Tibial nerve (tissue), 3 donors: ENCODE results near the gene CSNK1D.

Source experiments
- CTCF ChIP-seq, 5 experiments: fragments of 200-600 bp in 3 of 5; fragments of 450-650 bp in 2 of 5; sonication (generic) in 3 of 5; IDR thresholded peaks; one replicate each; pipeline ENCODE4 v1.5.1; 2016 to 2019; ENCODE audit warnings: antibody characterized with exemption in 5 of 5, mild to moderate bottlenecking in 3 of 5, moderate library complexity in 2 of 5
- POLR2A ChIP-seq, 2 donors: fragments of 450-650 bp; IDR thresholded peaks; one replicate each; pipeline ENCODE4 v1.6.1; 2017; ENCODE audit warnings: antibody characterized with exemption in 2 of 2, mild to moderate bottlenecking in 2 of 2, moderate library complexity in 2 of 2

- TF ChIP-seq CTCF (IDR thresholded peaks at IDR 0.05) (no peak), POLR2A (IDR thresholded peaks at IDR 0.05) (no peak)
Observed at GRCh38 chr17:82269138-82269881, 4.2 kb downstream of the CSNK1D start.
